K562 (cell line): ENCODE measurements around the gene ACBD6. TPM values are rescaled to one million over a fixed set of nuclear protein-coding genes. Genes with fewer than 3 reads are reported as not detected.

ENCODE experiments used
- ATAC-seq: fragments of 200-7000 bp; cut with Tn5 transposase; 3 replicates; pipeline ENCODE4 v1.9.1; 2020; ENCODE audit warnings: moderate library complexity
- BruUV-seq: library from RNA; stranded (reverse); fragments of 400-500 nt; replicated peaks from 2 replicates; lab custom pipeline; 2021; lab: Mats Ljungman, UMichigan
- CTCF ChIA-PET: fragments of 300-600 bp; formaldehyde crosslinking; extraction: SDS; loops from one replicate; lab custom pipeline; 2021; ENCODE audit warnings: low intra/inter-chr PET ratio; lab: Yijun Ruan, JAX
- POLR2A ChIA-PET: fragments of 300-600, 350-650 bp; sonication (Branson Sonifier 250); formaldehyde crosslinking; extraction: SDS; loops from one replicate; lab custom pipeline; 2021; ENCODE audit warnings: antibody characterized with exemption, inconsistent platforms; lab: Yijun Ruan, JAX
- DNase-seq, 4 experiments: peaks; one replicate each; pipeline versions ENCODE4 v3.0.0 to v3.0.0-alpha.2; 2011 to 2018; ENCODE audit warnings: low spot score in 3 of 4, mixed read lengths in 3 of 4; ENCODE audit errors: extremely low read depth in 1 of 4
- FAIRE-seq: peaks from 2 replicates; lab custom pipeline; 2011; peaks lifted over from hg19 to GRCh38; lab: Jason Lieb, UNC
- H2AFZ ChIP-seq: 2 replicates; pipeline ENCODE4 v1.6.0; 2011; ENCODE audit warnings: low read depth, low read length, control low read depth, inconsistent platforms
- H3K27ac ChIP-seq: fragments of 200-600 bp; 3 replicates; pipeline ENCODE4 v1.8.0; 2011; ENCODE audit warnings: low read depth, mild to moderate bottlenecking, control low read depth, inconsistent platforms, low read length, moderate library complexity, mixed read lengths; ENCODE audit errors: extremely low read depth
- H3K27me3 ChIP-seq, 2 experiments: fragments of 300-600 bp in 1 of 2; 2 replicates in 1 of 2; 3 replicates in 1 of 2; pipeline versions ENCODE4 v1.6.0 to v1.8.0; 2011; ENCODE audit warnings: inconsistent platforms in 2 of 2, low read length in 2 of 2, mild to moderate bottlenecking in 1 of 2, mixed read lengths in 1 of 2, moderate library complexity in 1 of 2; ENCODE audit not compliant: control insufficient read depth in 2 of 2, insufficient read depth in 2 of 2
- H3K36me3 ChIP-seq: fragments of 300-600 bp; 3 replicates; pipeline ENCODE4 v1.8.0; 2011; ENCODE audit warnings: mild to moderate bottlenecking, low read length, inconsistent platforms; ENCODE audit not compliant: control insufficient read depth, insufficient read depth
- H3K4me1 ChIP-seq, 2 experiments: fragments of 200-600 bp in 1 of 2; replicated peaks in 1 of 2; 2 replicates in 1 of 2; 3 replicates in 1 of 2; pipeline versions ENCODE4 v1.5.1 to v1.8.0; 2011; ENCODE audit warnings: inconsistent platforms in 2 of 2, low read length in 2 of 2, mild to moderate bottlenecking in 1 of 2, mixed read lengths in 1 of 2, moderate library complexity in 1 of 2; ENCODE audit not compliant: control insufficient read depth in 2 of 2, insufficient read depth in 2 of 2
- H3K4me2 ChIP-seq: 2 replicates; pipeline ENCODE4 v1.6.1; 2011; ENCODE audit warnings: low read length, control low read depth, inconsistent platforms, mixed read lengths; ENCODE audit not compliant: insufficient read depth
- H3K4me3 ChIP-seq: fragments of 200-600 bp; sonication (generic), shearing (Covaris generic); 2 replicates; pipeline ENCODE4 v1.5.1; 2016; ENCODE audit warnings: control low read depth, inconsistent platforms
- H3K79me2 ChIP-seq: fragments of 200-600 bp; 3 replicates; pipeline ENCODE4 v1.8.0; 2011; ENCODE audit warnings: low read length, inconsistent platforms; ENCODE audit not compliant: control insufficient read depth, insufficient read depth
- H3K9ac ChIP-seq, 2 experiments: 2 replicates each; pipeline versions ENCODE4 v1.6.0 to v1.6.1; 2011; ENCODE audit warnings: low read depth in 2 of 2, low read length in 2 of 2, control low read depth in 1 of 2, inconsistent platforms in 1 of 2, mild to moderate bottlenecking in 1 of 2, mixed read lengths in 1 of 2; ENCODE audit not compliant: insufficient read depth in 1 of 2
- H3K9me1 ChIP-seq: one replicate; pipeline ENCODE4 v1.6.0; 2011; ENCODE audit warnings: inconsistent platforms, mild to moderate bottlenecking, low read length, moderate library complexity; ENCODE audit not compliant: control insufficient read depth, insufficient read depth
- H3K9me3 ChIP-seq: replicated peaks from 2 replicates; pipeline ENCODE4 v1.5.1; 2011; ENCODE audit warnings: low read depth, low read length, inconsistent platforms; ENCODE audit not compliant: control insufficient read depth, insufficient read depth
- H4K20me1 ChIP-seq: replicated peaks from 2 replicates; pipeline ENCODE4 v1.6.1; 2011; ENCODE audit warnings: low read length, inconsistent platforms, mixed read lengths; ENCODE audit not compliant: control insufficient read depth, insufficient read depth
- BHLHE40 ChIP-seq: IDR thresholded peaks from 2 replicates; pipeline ENCODE4 v1.6.1; 2011; ENCODE audit warnings: low read length, improper control_type of control experiment
- BRCA1 ChIP-seq, 2 experiments: fragments of 450-650 bp in 1 of 2; sonication (generic) in 1 of 2; formaldehyde crosslinking in 1 of 2; IDR thresholded peaks; 2 replicates each; pipeline versions ENCODE4 v1.5.0 to v1.6.1; 2017 to 2020; ENCODE audit warnings: mild to moderate bottlenecking in 1 of 2, missing genetic modification reagents in 1 of 2
- CEBPB ChIP-seq: fragments of 450-650 bp; IDR thresholded peaks from 2 replicates; pipeline ENCODE4 v1.6.1; 2016; ENCODE audit warnings: missing genetic modification characterization, missing compliant biosample characterization
- CEBPG ChIP-seq, 3 experiments: fragments of 200-800 bp in 1 of 3; sonication (Bioruptor generic) in 1 of 3; sonication (generic) in 1 of 3; formaldehyde crosslinking in 1 of 3; IDR thresholded peaks in 2 of 3; conservative IDR thresholded peaks in 1 of 3; 2 replicates each; pipeline versions ENCODE4 v1.6.1 to v1.8.0; 2016 to 2022; ENCODE audit warnings: missing compliant biosample characterization in 2 of 3, missing genetic modification characterization in 2 of 3, mild to moderate bottlenecking in 1 of 3, missing genetic modification reagents in 1 of 3
- MCM2 ChIP-seq: fragments of 450-650 bp; IDR thresholded peaks from 2 replicates; pipeline ENCODE4 v1.6.1; 2017; ENCODE audit warnings: low read depth, mild to moderate bottlenecking
- MED1 ChIP-seq: sonication (generic); formaldehyde crosslinking; IDR thresholded peaks from 2 replicates; pipeline ENCODE4 v1.8.1; 2023; ENCODE audit warnings: missing genetic modification reagents, borderline replicate concordance
- MEF2D ChIP-seq: conservative IDR thresholded peaks from 2 replicates; pipeline ENCODE4 v1.6.1; 2016; ENCODE audit warnings: low read depth, missing genetic modification characterization, missing compliant biosample characterization
- RAD51 ChIP-seq: fragments of 450-650 bp; IDR thresholded peaks from 2 replicates; pipeline ENCODE4 v1.7.1; 2016; ENCODE audit warnings: low read depth, mild to moderate bottlenecking, borderline replicate concordance
- SUPT5H ChIP-seq: fragments of 450-650 bp; IDR thresholded peaks from 2 replicates; pipeline ENCODE4 v1.6.1; 2016
- TCF7L2 ChIP-seq: fragments of 150-350 bp; IDR thresholded peaks from 2 replicates; pipeline ENCODE4 v1.6.1; 2016; ENCODE audit warnings: low read depth, mild to moderate bottlenecking, low read length, moderate library complexity
- ZNF146 ChIP-seq: IDR thresholded peaks from one replicate; pipeline ENCODE4 v1.6.1; 2018; ENCODE audit warnings: missing compliant biosample characterization; ENCODE audit not compliant: unreplicated experiment
- ZNF282 ChIP-seq: sonication (generic); formaldehyde crosslinking; IDR thresholded peaks from 2 replicates; pipeline ENCODE4 v1.8.1; 2023; ENCODE audit warnings: missing genetic modification reagents
- ZNF57 ChIP-seq: fragments of 450-650 bp; formaldehyde crosslinking; IDR thresholded peaks from 2 replicates; pipeline ENCODE4 v1.4.0; 2020; ENCODE audit warnings: mild to moderate bottlenecking, moderate library complexity
- ZNF695 ChIP-seq: fragments of 450-650 bp; formaldehyde crosslinking; IDR thresholded peaks from 2 replicates; pipeline ENCODE4 v1.4.0; 2020; ENCODE audit warnings: mild to moderate bottlenecking, moderate library complexity
- WGBS: fragments of 100-300 bp; shearing (Covaris generic); methylation state at CpG from one replicate; pipeline ENCODE4 v1.1.6; 2016; ENCODE audit warnings: low coverage, mixed read lengths; ENCODE audit not compliant: insufficient coverage; ENCODE audit errors: missing lambda C conversion rate; 5-methylcytosine and 5-hydroxymethylcytosine counted together
- in situ Hi-C: fragments of 300-500 bp; cut with MboI; formaldehyde crosslinking; loops from 4 replicates; pipeline ENCODE4 v1.15.0; 2018; ENCODE audit warnings: inconsistent platforms, mixed read lengths
- intact Hi-C: fragments of 100-400 bp; cut with micrococcal nuclease; formaldehyde crosslinking; loops from 2 replicates; pipeline ENCODE4 v1.14.2; 2022
- polyA plus RNA-seq, 8 experiments: library from polyadenylated mRNA; depleted of rRNA in 4 of 8; stranded (reverse) in 5 of 8; unstranded in 3 of 8; fragments of >200 nt; fragmentation: Nextera tagmentation in 2 of 8; fragmentation: Illumina TruSeq in 1 of 8; extraction: Ambion mirVana in 2 of 8; extraction: Trizol in 1 of 8; gene quantifications; 2 replicates each; pipeline versions ENCODE4 v1.2.1 to v1.2.3, GENCODE V29; 2011 to 2014; ENCODE audit warnings: inconsistent platforms in 1 of 8, missing spikeins in 1 of 8
- total RNA-seq, 7 experiments: library from RNA; depleted of rRNA in 6 of 7; stranded (reverse); fragments of >200 nt in 6 of 7; fragmentation: Illumina TruSeq in 2 of 7; extraction: Trizol in 2 of 7; gene quantifications; 2 replicates each; pipeline versions ENCODE4 v1.2.1 to v1.2.3, GENCODE V29; 2011 to 2021; ENCODE audit warnings: low replicate concordance in 1 of 7

The ACBD6 gene
- total and polyA plus RNA-seq, 9 of the 15 experiments (the other 6 are each of a cell fraction or from before 2014, with no cell fraction given), result 16.9 to 107 (median 77.7) TPM

DNA sequence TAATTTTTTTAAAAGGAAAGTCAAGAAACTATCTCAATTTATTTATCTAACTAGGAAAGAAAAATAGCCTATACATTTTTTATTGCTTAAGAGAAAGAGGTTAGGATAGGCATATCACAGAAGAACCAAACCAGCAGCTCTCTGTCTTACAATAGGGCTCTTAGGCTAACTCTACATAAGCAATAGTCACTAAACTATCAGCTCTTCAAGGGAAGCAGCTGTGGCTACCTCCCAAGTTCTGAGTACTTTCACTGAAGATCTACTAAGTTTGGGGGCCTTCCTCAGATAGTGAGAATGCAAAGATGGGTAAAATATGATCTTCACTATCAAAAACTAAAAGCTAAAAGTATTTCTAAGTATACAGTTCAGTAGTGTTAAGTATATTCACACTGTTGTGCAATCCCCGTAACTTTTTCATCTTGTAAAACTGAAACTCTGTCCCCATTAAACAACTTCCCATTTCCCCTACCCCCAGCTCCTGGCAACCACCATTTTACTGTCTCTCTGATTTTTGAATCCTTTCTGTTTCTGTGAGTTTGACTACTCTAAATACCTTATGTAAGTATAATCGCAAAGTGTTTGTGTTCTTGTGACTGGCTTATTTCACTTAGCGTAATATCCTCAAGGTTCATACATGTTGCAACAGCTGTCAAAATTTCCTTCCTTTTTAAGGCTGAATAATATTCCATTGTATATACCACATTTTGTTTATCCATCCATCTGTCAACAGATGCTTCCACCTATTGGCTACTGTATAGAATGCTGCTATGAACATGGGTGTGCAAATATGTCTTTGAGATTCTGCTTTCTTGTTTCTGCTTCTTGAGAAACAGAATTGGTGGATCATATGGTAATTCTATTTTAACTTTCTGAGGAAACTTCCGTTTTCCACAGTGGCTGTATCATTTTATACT lies 73.3 kb downstream of the ACBD6 start:
- DNase-seq, result no peak
- 93% methylated on average over 4 of the region's 4 CpGs for WGBS
- H3K4me2 ChIP-seq, result no peak overlapping the region
- no TSS peak for BruUV-seq
- H3K36me3 ChIP-seq, result peaks cover 3% of the 10 kb centered on the region; the same call in 2 of the 3 replicates
- TF ChIP-seq ZNF146 (peak; percentile 31), CEBPB (tag) (peak; percentile 80), ZNF695 (CRISPR knock-in tag) (no peak), BHLHE40 (no peak), RAD51 (no peak), SUPT5H (no peak), CEBPG (CRISPR knock-in tag; IDR thresholded peaks at IDR 0.05) (no peak), CEBPG (tag; conservative IDR thresholded peaks at IDR 0.05 in 1 of 2, IDR thresholded peaks at IDR 0.05 in 1 of 2) (peak; percentile 22 to 64; a peak in 1 of 4 replicates), ZNF282 (CRISPR knock-in tag) (no peak), MEF2D (no peak), MED1 (CRISPR knock-in tag) (no peak), TCF7L2 (no peak), BRCA1 (IDR thresholded peaks at IDR 0.05) (no peak), BRCA1 (CRISPR knock-in tag; IDR thresholded peaks at IDR 0.05) (no peak), ZNF57 (CRISPR knock-in tag) (no peak), MCM2 (no peak)
- H3K79me2 ChIP-seq, result peaks cover 18% of the 10 kb centered on the region
- no peaks in the 10 kb centered on the region for H4K20me1 ChIP-seq
- no peaks in the 10 kb centered on the region for H3K9me1 ChIP-seq
- intact Hi-C loops, result no loop called here
- no peak for FAIRE-seq
- no peak overlapping the region for H3K27ac ChIP-seq
- in situ Hi-C loops, result no loop called here
- CTCF ChIA-PET, result no interaction called here
- H2AFZ ChIP-seq, result no peak overlapping the region
- ATAC-seq, result no peak; the same call in 2 of the 3 replicates
- H3K4me3 ChIP-seq, result no peak overlapping the region
- no peak overlapping the region for H3K9ac ChIP-seq
- H3K27me3 ChIP-seq, result no peaks in the 10 kb centered on the region
- POLR2A ChIA-PET, result interaction anchor here (0.7 kb wide), 1 partner anchor 605 kb away, joined by 3 read pairs; no protein-coding TSS in a partner anchor
- no peaks in the 10 kb centered on the region for H3K4me1 ChIP-seq
- H3K9me3 ChIP-seq, result no peaks in the 10 kb centered on the region
